Activated CD4-positive, alpha-beta T cell treated with anti-CD3 and anti-CD28 coated beads, Interleukin-2, amount 50 U/mL, for 1 hour (primary cell): ENCODE results near the gene TBC1D21.

Source experiments
- DNase-seq: peaks from one replicate; pipeline ENCODE4 v3.0.0-alpha.2; 2020

Gene TBC1D21

GRCh38 chr15:73873456-73873855, at the start of gene TBC1D21:
TBC1D21 (plus strand) TSS chr15:73873564; CDS start chr15:73873710, 146 bp downstream.
- DNase-seq: no peak

GRCh38 chr15:73826711-73827251, 46.6 kb upstream of the TBC1D21 start:
- no peak for DNase-seq

GRCh38 chr15:73829523-73829922, 43.8 kb upstream of the TBC1D21 start:
- DNase-seq: no peak

GRCh38 chr15:73832657-73833056, 40.7 kb upstream of the TBC1D21 start:
- no peak for DNase-seq

GRCh38 chr15:73836845-73837244, 36.5 kb upstream of the TBC1D21 start:
- DNase-seq: no peak

GRCh38 chr15:73838831-73839426, 34.4 kb upstream of the TBC1D21 start:
- no peak for DNase-seq

GRCh38 chr15:73839699-73840377, 33.5 kb upstream of the TBC1D21 start:
- DNase-seq: no peak

GRCh38 chr15:73840771-73841170, 32.6 kb upstream of the TBC1D21 start:
- DNase-seq: no peak

- DNase-seq: no peak
Measured at GRCh38 chr15:73841756-73842725, 31.3 kb upstream of the TBC1D21 start.

- DNase-seq: no peak
Measured at GRCh38 chr15:73843787-73844186, 29.6 kb upstream of the TBC1D21 start.

- DNase-seq: no peak
Measured at GRCh38 chr15:73844356-73844755, 29.0 kb upstream of the TBC1D21 start.

GRCh38 chr15:73845507-73845906, 27.9 kb upstream of the TBC1D21 start:
- DNase-seq: no peak

GRCh38 chr15:73845907-73846306, 27.5 kb upstream of the TBC1D21 start:
- DNase-seq: no peak

- DNase-seq: no peak
Measured at GRCh38 chr15:73849641-73850040, 23.7 kb upstream of the TBC1D21 start.

GRCh38 chr15:73850228-73850627, 23.1 kb upstream of the TBC1D21 start:
- DNase-seq: no peak

- DNase-seq: peak; percentile 44
Measured at GRCh38 chr15:73851689-73852088, 21.7 kb upstream of the TBC1D21 start.

- no peak for DNase-seq
Measured at GRCh38 chr15:73852507-73852906, 20.9 kb upstream of the TBC1D21 start.

GRCh38 chr15:73854265-73854664, 19.1 kb upstream of the TBC1D21 start:
- no peak for DNase-seq

GRCh38 chr15:73856458-73857192, 16.7 kb upstream of the TBC1D21 start:
- no peak for DNase-seq

- no peak for DNase-seq
Measured at GRCh38 chr15:73857193-73857920, 16.0 kb upstream of the TBC1D21 start.

- no peak for DNase-seq
Measured at GRCh38 chr15:73858062-73858461, 15.3 kb upstream of the TBC1D21 start.

- DNase-seq: no peak
Measured at GRCh38 chr15:73862276-73862675, 11.1 kb upstream of the TBC1D21 start.
